Cardiac fibroblast (primary cell): Measurements from ENCODE around the gene KLHL8.
A peak's percentile ranks its signal among the peaks of the same experiment; 100 is the strongest.

Experiments
- DNase-seq, 2 donors: peaks; one replicate each; pipeline versions ENCODE4 v3.0.0 to v3.0.0-alpha.2; 2010; ENCODE audit warnings: low read depth in 2 of 2
- H3K4me3 ChIP-seq, 2 donors: replicated peaks in 1 of 2; 1 replicate in 1 of 2; 2 replicates in 1 of 2; pipeline ENCODE4 v1.5.1; 2011; ENCODE audit warnings: low read depth in 2 of 2, low read length in 2 of 2, mild to moderate bottlenecking in 2 of 2, moderate library complexity in 1 of 2
- CTCF ChIP-seq: IDR thresholded peaks from one replicate; pipeline ENCODE4 v1.5.1; 2011; ENCODE audit warnings: low read depth, mild to moderate bottlenecking, low read length, inconsistent platforms

The KLHL8 gene

GRCh38 chr4:87188048-87188447 is 32.4 kb downstream of the KLHL8 start:
- TF ChIP-seq CTCF: no peak
- H3K4me3 ChIP-seq: no peak overlapping the region
- peak; percentile 8 to 29 for DNase-seq

GRCh38 chr4:87185146-87185870 is 35.1 kb downstream of the KLHL8 start:
- no peak overlapping the region for H3K4me3 ChIP-seq
- no peak for DNase-seq
- TF ChIP-seq CTCF: no peak

GRCh38 chr4:87180767-87181166 is 39.7 kb downstream of the KLHL8 start:
- DNase-seq: peak; percentile 32 to 43
- no peak for TF ChIP-seq CTCF
- no peak overlapping the region for H3K4me3 ChIP-seq

GRCh38 chr4:87179751-87180150 is 40.7 kb downstream of the KLHL8 start:
- H3K4me3 ChIP-seq: no peak overlapping the region
- DNase-seq: peak; percentile 29 to 37
- no peak for TF ChIP-seq CTCF

- TF ChIP-seq CTCF: no peak
- no peak overlapping the region for H3K4me3 ChIP-seq
- no peak for DNase-seq
These were observed 45.7 kb downstream of the KLHL8 start for GRCh38 chr4:87174672-87175071.

- DNase-seq: no peak
- H3K4me3 ChIP-seq: no peak overlapping the region
- TF ChIP-seq CTCF: no peak
These were observed 48.5 kb downstream of the KLHL8 start for GRCh38 chr4:87171944-87172343.

- TF ChIP-seq CTCF: no peak
- no peak overlapping the region for H3K4me3 ChIP-seq
- DNase-seq: no peak
These were observed 54.0 kb downstream of the KLHL8 start for GRCh38 chr4:87166296-87166854.
